Lower lobe of right lung (tissue), 2 donors: ENCODE results near the gene CADM2. TPM values are rescaled to one million over a fixed set of nuclear protein-coding genes. Genes with fewer than 3 reads are reported as not detected.

Source experiments
- ATAC-seq, 2 donors: fragments of 200-7000 bp; cut with Tn5 transposase; one replicate each; pipeline ENCODE4 v1.9.1; 2020 to 2022; ENCODE audit warnings: mild to moderate bottlenecking in 2 of 2, moderate library complexity in 2 of 2
- DNase-seq: peaks from one replicate; pipeline ENCODE4 v3.0.0-alpha.2; 2020
- H3K27ac ChIP-seq: fragments of 200-600 bp; one replicate; pipeline ENCODE4 v1.8.0; 2022
- H3K27me3 ChIP-seq: fragments of 200-600 bp; one replicate; pipeline ENCODE4 v1.8.0; 2022; ENCODE audit warnings: low read depth
- H3K36me3 ChIP-seq: fragments of 200-600 bp; one replicate; pipeline ENCODE4 v1.8.0; 2022; ENCODE audit warnings: mild to moderate bottlenecking
- H3K4me1 ChIP-seq: fragments of 200-600 bp; one replicate; pipeline ENCODE4 v1.8.0; 2022
- H3K4me3 ChIP-seq: fragments of 200-600 bp; one replicate; pipeline ENCODE4 v1.8.0; 2022; ENCODE audit warnings: mild to moderate bottlenecking
- H3K9me3 ChIP-seq: fragments of 200-600 bp; one replicate; pipeline ENCODE4 v1.8.0; 2022
- intact Hi-C: fragments of 100-400 bp; cut with DNase I; formaldehyde crosslinking; loops from one replicate; pipeline ENCODE4 v1.11.0; 2022
- total RNA-seq: library from RNA; stranded (reverse); fragmentation: NEBNext Ultra II Directional; extraction: Animal tissue kit (Norgen Biotek cat#: 25700); gene quantifications from one replicate; pipeline ENCODE4 v1.2.1, GENCODE V29; 2021
- TF ChIP-seq, protein P1 (sequence below): fragments of 200-600 bp; IDR thresholded peaks from one replicate; pipeline ENCODE4 v1.8.0; 2022; ENCODE audit warnings: antibody characterized with exemption, mild to moderate bottlenecking
- donor health status: DM: no; HTN: yes; CAD: no; lungs with severe emphysema.

The CADM2 gene
- total RNA-seq, 1 donor from 2014 or later = 0.83 TPM

DNA sequence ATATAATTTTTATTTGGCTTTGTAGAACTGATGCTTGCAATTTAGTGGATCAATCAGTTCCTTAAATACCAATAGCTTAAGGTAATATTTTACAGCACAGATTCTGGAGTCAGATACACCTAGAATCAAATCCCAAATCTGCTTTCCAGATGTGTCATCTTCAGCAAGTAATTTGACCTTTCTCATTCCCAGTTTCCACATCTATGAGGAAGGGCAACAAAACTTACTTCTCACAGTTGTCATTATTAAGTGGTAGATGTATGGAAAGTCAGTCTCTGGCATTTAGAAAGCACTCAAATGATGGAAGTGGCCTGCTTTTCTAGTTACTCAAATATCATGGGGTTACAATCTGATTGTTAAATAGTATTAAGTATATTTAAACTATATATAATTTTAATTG, 767.0 kb downstream of the CADM2 start:
- TF ChIP-seq, protein P1, sequence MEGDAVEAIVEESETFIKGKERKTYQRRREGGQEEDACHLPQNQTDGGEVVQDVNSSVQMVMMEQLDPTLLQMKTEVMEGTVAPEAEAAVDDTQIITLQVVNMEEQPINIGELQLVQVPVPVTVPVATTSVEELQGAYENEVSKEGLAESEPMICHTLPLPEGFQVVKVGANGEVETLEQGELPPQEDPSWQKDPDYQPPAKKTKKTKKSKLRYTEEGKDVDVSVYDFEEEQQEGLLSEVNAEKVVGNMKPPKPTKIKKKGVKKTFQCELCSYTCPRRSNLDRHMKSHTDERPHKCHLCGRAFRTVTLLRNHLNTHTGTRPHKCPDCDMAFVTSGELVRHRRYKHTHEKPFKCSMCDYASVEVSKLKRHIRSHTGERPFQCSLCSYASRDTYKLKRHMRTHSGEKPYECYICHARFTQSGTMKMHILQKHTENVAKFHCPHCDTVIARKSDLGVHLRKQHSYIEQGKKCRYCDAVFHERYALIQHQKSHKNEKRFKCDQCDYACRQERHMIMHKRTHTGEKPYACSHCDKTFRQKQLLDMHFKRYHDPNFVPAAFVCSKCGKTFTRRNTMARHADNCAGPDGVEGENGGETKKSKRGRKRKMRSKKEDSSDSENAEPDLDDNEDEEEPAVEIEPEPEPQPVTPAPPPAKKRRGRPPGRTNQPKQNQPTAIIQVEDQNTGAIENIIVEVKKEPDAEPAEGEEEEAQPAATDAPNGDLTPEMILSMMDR = no peak

DNA sequence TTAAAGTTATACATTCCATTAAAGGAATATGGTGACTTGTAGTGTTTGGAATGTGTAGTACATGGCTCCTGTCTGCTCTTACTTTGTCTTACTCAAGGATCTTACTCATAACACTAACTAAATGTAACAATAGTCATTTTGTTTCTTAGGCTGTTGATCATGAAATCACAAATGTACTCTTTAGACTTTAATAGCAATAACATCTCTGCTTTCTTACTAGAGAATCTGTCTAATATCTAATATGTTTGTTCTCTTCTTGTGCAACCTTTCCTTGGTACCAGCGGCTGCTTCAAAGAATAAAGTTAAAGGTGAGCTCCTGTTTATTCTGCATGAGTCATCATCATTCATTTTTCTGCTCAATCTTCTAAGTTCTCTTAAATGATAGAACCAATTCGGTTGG, 767.5 kb downstream of the CADM2 start:
- TF ChIP-seq, protein P1 = no peak
- Histone ChIP-seq H3K4me3 (no peak overlapping the region), H3K27me3 (no peaks in the 10 kb centered on the region), H3K4me1 (no peaks in the 10 kb centered on the region), H3K9me3 (no peaks in the 10 kb centered on the region), H3K36me3 (no peaks in the 10 kb centered on the region), H3K27ac (no peak overlapping the region)
- ATAC-seq (no peak), DNase-seq (no peak)
- intact Hi-C loops = no loop called here

More for the DNA sequence above, 767.0 kb downstream of the CADM2 start:
- no peak for DNase-seq
- intact Hi-C loops = no loop called here
- Histone ChIP-seq H3K36me3 (no peaks in the 10 kb centered on the region), H3K27me3 (no peaks in the 10 kb centered on the region), H3K9me3 (no peaks in the 10 kb centered on the region), H3K27ac (no peak overlapping the region), H3K4me3 (no peak overlapping the region), H3K4me1 (no peaks in the 10 kb centered on the region)
- no peak for ATAC-seq

DNA sequence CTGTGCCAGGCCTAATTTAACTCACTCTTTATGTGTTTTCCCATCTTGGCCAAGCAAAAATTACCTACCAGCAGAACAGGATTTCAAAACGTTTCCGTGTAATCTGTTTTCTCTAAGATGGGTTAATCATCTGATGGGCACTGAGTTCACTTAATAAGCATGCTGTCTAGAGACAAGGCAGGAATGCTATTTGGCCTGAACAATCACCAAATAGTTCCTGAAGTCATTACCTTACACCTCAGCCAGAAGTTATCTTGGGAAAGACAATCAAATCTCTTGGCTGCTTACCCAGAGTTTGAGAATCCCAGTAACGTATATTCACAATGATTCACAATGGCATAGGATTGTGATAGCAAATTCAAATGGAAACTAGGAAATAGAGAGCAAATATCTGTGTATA, 779.1 kb downstream of the CADM2 start:
- no peaks in the 10 kb centered on the region for H3K4me1 ChIP-seq
- intact Hi-C loops = no loop called here
- H3K36me3 ChIP-seq = no peaks in the 10 kb centered on the region
- ATAC-seq = no peak
- H3K27ac ChIP-seq = no peak overlapping the region
- no peaks in the 10 kb centered on the region for H3K27me3 ChIP-seq
- no peak for DNase-seq
- no peak overlapping the region for H3K4me3 ChIP-seq
- TF ChIP-seq, protein P1 = no peak
- no peaks in the 10 kb centered on the region for H3K9me3 ChIP-seq

DNA sequence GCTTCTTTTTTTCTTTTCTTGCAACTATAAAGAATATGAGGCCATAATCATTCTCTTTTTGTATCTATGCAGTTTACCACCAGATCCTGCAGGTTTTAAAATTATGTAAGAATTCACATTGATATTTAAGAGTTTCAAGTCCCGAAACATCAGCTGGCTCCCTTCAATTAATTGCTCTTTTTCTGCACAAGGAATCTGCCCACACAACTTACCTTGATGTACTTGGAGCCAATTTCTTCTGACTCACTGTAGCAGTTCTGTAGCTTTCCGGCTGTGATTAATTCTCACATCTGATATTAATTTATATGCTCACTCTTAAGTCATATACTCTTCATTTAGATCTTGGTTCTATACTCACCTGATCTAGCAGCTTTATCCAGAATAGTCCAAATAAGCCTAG, 781.8 kb downstream of the CADM2 start:
- intact Hi-C loops = no loop called here
- TF ChIP-seq, protein P1 = no peak
- no peaks in the 10 kb centered on the region for H3K9me3 ChIP-seq
- H3K36me3 ChIP-seq = no peaks in the 10 kb centered on the region
- DNase-seq (no peak), ATAC-seq (no peak)
- H3K4me3 ChIP-seq = no peak overlapping the region
- H3K27me3 ChIP-seq = no peaks in the 10 kb centered on the region
- H3K4me1 ChIP-seq = no peaks in the 10 kb centered on the region
- no peak overlapping the region for H3K27ac ChIP-seq

DNA sequence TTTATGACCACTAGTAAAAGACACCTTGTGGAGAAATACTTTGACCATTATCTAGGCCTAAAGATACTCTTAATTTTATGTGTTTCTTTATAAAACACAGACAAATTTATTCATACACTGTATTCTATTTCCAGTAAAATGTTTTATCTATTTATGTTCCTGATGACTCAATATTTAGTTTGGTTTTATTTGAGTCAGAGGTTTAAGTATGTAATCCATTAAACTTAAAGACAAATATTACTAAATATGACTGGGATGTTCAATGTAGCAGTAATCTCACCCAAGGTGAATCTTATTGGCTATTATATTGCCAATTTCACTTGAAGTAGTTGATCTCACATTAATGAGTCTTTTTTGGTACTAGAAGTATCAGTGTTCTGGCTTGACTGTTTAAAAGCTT, 799.7 kb downstream of the CADM2 start:
- Histone ChIP-seq H3K27me3 (no peaks in the 10 kb centered on the region), H3K36me3 (no peaks in the 10 kb centered on the region), H3K9me3 (no peaks in the 10 kb centered on the region), H3K4me3 (no peak overlapping the region), H3K27ac (no peak overlapping the region), H3K4me1 (no peaks in the 10 kb centered on the region)
- intact Hi-C loops = no loop called here
- DNase-seq (no peak), ATAC-seq (no peak)
- TF ChIP-seq, protein P1 = no peak

DNA sequence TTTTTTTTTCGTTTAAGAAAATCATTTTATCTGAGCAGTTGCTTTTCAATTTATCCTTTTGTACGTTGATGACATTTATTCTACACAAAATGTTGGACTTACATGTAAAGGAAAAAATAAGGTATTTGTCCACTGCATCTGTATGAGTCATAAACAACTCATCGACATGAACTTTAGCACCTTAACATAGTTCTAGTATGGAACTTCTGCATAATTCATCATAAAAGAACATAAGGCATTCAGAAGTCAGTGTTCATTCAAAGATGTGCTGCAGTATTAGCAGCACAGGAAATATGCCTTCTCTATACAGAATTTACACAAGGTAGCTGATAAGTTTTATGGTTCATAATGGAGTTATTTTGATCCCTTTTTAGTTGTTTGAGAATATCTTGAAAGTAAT, 801.6 kb downstream of the CADM2 start:
- H3K9me3 ChIP-seq = no peaks in the 10 kb centered on the region
- TF ChIP-seq, protein P1 = no peak

More for the DNA sequence above, 801.6 kb downstream of the CADM2 start:
- Histone ChIP-seq H3K36me3 (no peaks in the 10 kb centered on the region), H3K4me1 (no peaks in the 10 kb centered on the region), H3K4me3 (no peak overlapping the region), H3K27ac (no peak overlapping the region), H3K27me3 (no peaks in the 10 kb centered on the region)
- ATAC-seq (no peak), DNase-seq (no peak)
- intact Hi-C loops = no loop called here
